ENCODE results near the gene TUSC1.

The TUSC1 gene

GRCh38 chr9:25648116-25648515, 30.1 kb downstream of the TUSC1 start:
- H3K4me3 ChIP-seq (replicated peaks; ENCODE audit: insufficient read depth, low read length), result no peak overlapping the region
- no peak overlapping the region for H3K27ac ChIP-seq (replicated peaks)
- no peak for DNase-seq (ENCODE audit: low read depth in 1 of 2, low spot score in 1 of 2)
- TF ChIP-seq REST (IDR thresholded peaks at IDR 0.05; ENCODE audit: insufficient replicate concordance, low read depth), result no peak
- no peak for TF ChIP-seq SPI1 (IDR thresholded peaks at IDR 0.05; ENCODE audit: borderline replicate concordance, low read depth)
- TF ChIP-seq, protein P1, sequence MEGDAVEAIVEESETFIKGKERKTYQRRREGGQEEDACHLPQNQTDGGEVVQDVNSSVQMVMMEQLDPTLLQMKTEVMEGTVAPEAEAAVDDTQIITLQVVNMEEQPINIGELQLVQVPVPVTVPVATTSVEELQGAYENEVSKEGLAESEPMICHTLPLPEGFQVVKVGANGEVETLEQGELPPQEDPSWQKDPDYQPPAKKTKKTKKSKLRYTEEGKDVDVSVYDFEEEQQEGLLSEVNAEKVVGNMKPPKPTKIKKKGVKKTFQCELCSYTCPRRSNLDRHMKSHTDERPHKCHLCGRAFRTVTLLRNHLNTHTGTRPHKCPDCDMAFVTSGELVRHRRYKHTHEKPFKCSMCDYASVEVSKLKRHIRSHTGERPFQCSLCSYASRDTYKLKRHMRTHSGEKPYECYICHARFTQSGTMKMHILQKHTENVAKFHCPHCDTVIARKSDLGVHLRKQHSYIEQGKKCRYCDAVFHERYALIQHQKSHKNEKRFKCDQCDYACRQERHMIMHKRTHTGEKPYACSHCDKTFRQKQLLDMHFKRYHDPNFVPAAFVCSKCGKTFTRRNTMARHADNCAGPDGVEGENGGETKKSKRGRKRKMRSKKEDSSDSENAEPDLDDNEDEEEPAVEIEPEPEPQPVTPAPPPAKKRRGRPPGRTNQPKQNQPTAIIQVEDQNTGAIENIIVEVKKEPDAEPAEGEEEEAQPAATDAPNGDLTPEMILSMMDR (IDR thresholded peaks at IDR 0.05; ENCODE audit: insufficient read depth, low read length), result no peak
- TF ChIP-seq POLR2AphosphoS5 (IDR thresholded peaks at IDR 0.05; ENCODE audit: low read depth), result no peak
- no peak for TF ChIP-seq GABPA (IDR thresholded peaks at IDR 0.05; ENCODE audit: low read depth)
- no peaks in the 10 kb centered on the region for H3K27me3 ChIP-seq (ENCODE audit: insufficient read depth, poor library complexity, severe bottlenecking)

DNA sequence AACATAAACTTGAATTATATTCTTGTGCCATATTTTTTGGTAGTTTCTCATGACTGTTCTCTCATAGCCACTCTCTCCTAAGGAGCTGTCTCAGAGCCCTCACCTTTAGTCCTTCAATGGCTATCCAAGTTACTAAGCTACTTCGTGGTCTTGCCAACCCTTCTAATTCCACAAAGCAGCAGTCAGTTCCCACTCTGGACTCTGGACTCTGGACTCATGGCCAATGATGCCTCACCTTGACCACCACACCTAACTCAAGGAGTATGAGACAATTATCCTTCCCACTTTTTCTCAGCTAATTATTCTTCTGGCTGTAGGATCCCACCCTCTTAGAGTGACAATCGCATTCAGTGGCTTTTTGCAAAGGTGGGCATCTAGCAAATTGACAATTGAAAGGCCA, 42.2 kb downstream of the TUSC1 start:
- Histone ChIP-seq H3K27ac (replicated peaks) (no peak overlapping the region), H3K4me3 (replicated peaks; ENCODE audit: insufficient read depth, low read length) (no peak overlapping the region), H3K27me3 (ENCODE audit: insufficient read depth, poor library complexity, severe bottlenecking) (no peaks in the 10 kb centered on the region)
- TF ChIP-seq SPI1 (IDR thresholded peaks at IDR 0.05; ENCODE audit: borderline replicate concordance, low read depth) (no peak), GABPA (IDR thresholded peaks at IDR 0.05; ENCODE audit: low read depth) (no peak), POLR2AphosphoS5 (IDR thresholded peaks at IDR 0.05; ENCODE audit: low read depth) (no peak), REST (IDR thresholded peaks at IDR 0.05; ENCODE audit: insufficient replicate concordance, low read depth) (no peak)
- TF ChIP-seq, protein P1 (IDR thresholded peaks at IDR 0.05; ENCODE audit: insufficient read depth, low read length), result no peak
- no peak for DNase-seq (ENCODE audit: low read depth in 1 of 2, low spot score in 1 of 2)

DNA sequence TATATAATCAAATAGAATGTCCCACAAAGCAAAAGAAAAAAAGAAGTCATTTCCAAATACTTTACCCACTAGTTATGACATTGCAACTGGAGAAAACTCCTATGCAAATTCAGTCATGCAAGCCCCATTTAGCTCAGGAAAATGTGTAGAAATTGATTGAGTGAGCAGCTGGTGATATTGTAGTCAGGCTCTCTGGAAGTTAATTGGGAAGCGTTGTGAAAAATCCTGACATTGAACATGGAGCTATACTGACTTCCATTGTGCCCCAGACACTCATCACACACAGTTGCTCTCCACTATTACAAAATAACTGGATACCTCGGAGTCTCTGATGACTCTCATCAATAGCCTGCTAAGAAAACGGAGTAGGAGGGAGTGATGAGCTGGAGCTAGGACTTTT, 49.0 kb downstream of the TUSC1 start:
- DNase-seq (ENCODE audit: low read depth in 1 of 2, low spot score in 1 of 2), result no peak
- no peak overlapping the region for H3K27ac ChIP-seq (replicated peaks)
- no peak overlapping the region for H3K4me3 ChIP-seq (replicated peaks; ENCODE audit: insufficient read depth, low read length)
- TF ChIP-seq POLR2AphosphoS5 (IDR thresholded peaks at IDR 0.05; ENCODE audit: low read depth) (no peak), GABPA (IDR thresholded peaks at IDR 0.05; ENCODE audit: low read depth) (no peak), REST (IDR thresholded peaks at IDR 0.05; ENCODE audit: insufficient replicate concordance, low read depth) (no peak), SPI1 (IDR thresholded peaks at IDR 0.05; ENCODE audit: borderline replicate concordance, low read depth) (no peak)
- TF ChIP-seq, protein P1 (IDR thresholded peaks at IDR 0.05; ENCODE audit: insufficient read depth, low read length), result no peak
- no peaks in the 10 kb centered on the region for H3K27me3 ChIP-seq (ENCODE audit: insufficient read depth, poor library complexity, severe bottlenecking)

Data from HL-60 (cell line).